HepG2 (cell line): Measurements from ENCODE around the gene CAVIN1. TPM values are rescaled to one million over a fixed set of nuclear protein-coding genes. Genes with fewer than 3 reads are reported as not detected.

Experiments
- ATAC-seq: fragments of 200-7000 bp; cut with Tn5 transposase; 3 replicates; pipeline ENCODE4 v1.9.1; 2020; ENCODE audit warnings: mild to moderate bottlenecking, moderate library complexity
- BruUV-seq: library from RNA; stranded (reverse); fragments of 400-500 nt; replicated peaks from 2 replicates; lab custom pipeline; 2021; lab: Mats Ljungman, UMichigan
- CTCF ChIA-PET: fragments of 300-600 bp; formaldehyde crosslinking; extraction: SDS; loops from one replicate; lab custom pipeline; 2021; ENCODE audit warnings: low total read pairs, inconsistent platforms, low intra/inter-chr PET ratio; lab: Yijun Ruan, JAX
- POLR2A ChIA-PET: fragments of 350-600 bp; sonication (Branson Sonifier 250); formaldehyde crosslinking; loops from one replicate; lab custom pipeline; 2020; ENCODE audit warnings: antibody characterized with exemption, inconsistent platforms; lab: Yijun Ruan, JAX
- DNase-seq: peaks from one replicate; pipeline ENCODE4 v3.0.0-alpha.2; 2015; ENCODE audit warnings: low spot score
- FAIRE-seq: peaks from 3 replicates; lab custom pipeline; 2011; peaks lifted over from hg19 to GRCh38; lab: Jason Lieb, UNC
- H2AFZ ChIP-seq: one replicate; pipeline ENCODE4 v1.6.1; 2011; ENCODE audit warnings: low read length, inconsistent platforms
- H3K27ac ChIP-seq: fragments of 300-600 bp; 3 replicates; pipeline ENCODE4 v1.8.0; 2011; ENCODE audit warnings: mixed run types, mild to moderate bottlenecking, mixed read lengths, low read length, inconsistent platforms; ENCODE audit not compliant: insufficient read depth; ENCODE audit errors: extremely low read length
- H3K27me3 ChIP-seq, 2 experiments: fragments of 200-600 bp in 1 of 2; 2 replicates in 1 of 2; 3 replicates in 1 of 2; pipeline versions ENCODE4 v1.6.0 to v1.8.0; 2011; ENCODE audit warnings: low read length in 2 of 2, mild to moderate bottlenecking in 2 of 2, moderate library complexity in 2 of 2, inconsistent platforms in 1 of 2; ENCODE audit not compliant: insufficient read depth in 2 of 2, control insufficient read depth in 1 of 2
- H3K36me3 ChIP-seq, 2 experiments: fragments of 200-600 bp in 1 of 2; replicated peaks in 1 of 2; 2 replicates in 1 of 2; 3 replicates in 1 of 2; pipeline versions ENCODE4 v1.5.1 to v1.8.0; 2011; ENCODE audit warnings: low read length in 2 of 2, inconsistent platforms in 1 of 2; ENCODE audit not compliant: insufficient read depth in 2 of 2, control insufficient read depth in 1 of 2
- H3K4me1 ChIP-seq: 2 replicates; pipeline ENCODE4 v1.5.1; 2012; ENCODE audit warnings: low read length, inconsistent platforms; ENCODE audit not compliant: insufficient read depth
- H3K4me2 ChIP-seq: 2 replicates; pipeline ENCODE4 v1.6.0; 2011; ENCODE audit warnings: low read depth, low read length, inconsistent platforms
- H3K4me3 ChIP-seq, 3 experiments: fragments of 200-600 bp in 1 of 3; sonication (generic), shearing (Covaris generic) in 1 of 3; replicated peaks in 1 of 3; 2 replicates each; pipeline ENCODE4 v1.5.1; 2011 to 2016; ENCODE audit warnings: low read length in 3 of 3, inconsistent platforms in 2 of 3, low read depth in 2 of 3, mild to moderate bottlenecking in 2 of 3, control low read depth in 1 of 3, mixed read lengths in 1 of 3; ENCODE audit not compliant: insufficient read depth in 1 of 3
- H3K79me2 ChIP-seq: one replicate; pipeline ENCODE4 v1.6.1; 2011; ENCODE audit warnings: low read length, inconsistent platforms; ENCODE audit not compliant: insufficient read depth
- H3K9ac ChIP-seq: 2 replicates; pipeline ENCODE4 v1.6.0; 2011; ENCODE audit warnings: mild to moderate bottlenecking, low read depth, low read length, inconsistent platforms; ENCODE audit not compliant: insufficient read depth
- H3K9me3 ChIP-seq: 2 replicates; pipeline ENCODE4 v1.5.1; 2012; ENCODE audit warnings: mild to moderate bottlenecking, low read length
- H4K20me1 ChIP-seq: 2 replicates; pipeline ENCODE4 v1.6.0; 2011; ENCODE audit warnings: inconsistent platforms, mild to moderate bottlenecking, low read length, moderate library complexity; ENCODE audit not compliant: insufficient read depth
- KAT2B ChIP-seq: fragments of 150-350 bp; IDR thresholded peaks from 2 replicates; pipeline ENCODE4 v1.6.1; 2014; ENCODE audit warnings: low read depth, low read length, borderline replicate concordance
- KAT8 ChIP-seq: IDR thresholded peaks from 2 replicates; pipeline ENCODE4 v1.6.1; 2016; ENCODE audit warnings: missing genetic modification reagents, missing compliant biosample characterization
- MIER3 ChIP-seq: IDR thresholded peaks from 2 replicates; pipeline ENCODE4 v1.6.1; 2016; ENCODE audit warnings: missing compliant biosample characterization, borderline replicate concordance
- PCBP2 ChIP-seq: fragments of 200-400 bp; formaldehyde crosslinking; optimal IDR thresholded peaks from 2 replicates; pipeline ENCODE3; 2018; ENCODE audit warnings: low read length, low read depth; ENCODE audit not compliant: poor library complexity, severe bottlenecking
- TEAD2 ChIP-seq: sonication (generic); formaldehyde crosslinking; IDR thresholded peaks from 2 replicates; pipeline ENCODE4 v1.9.0; 2021; ENCODE audit warnings: missing genetic modification reagents
- THAP11 ChIP-seq: IDR thresholded peaks from 2 replicates; pipeline ENCODE4 v1.6.1; 2016; ENCODE audit warnings: missing biosample characterization, missing genetic modification reagents
- ZNF382 ChIP-seq: sonication (generic); formaldehyde crosslinking; IDR thresholded peaks from 2 replicates; pipeline ENCODE4 v1.5.0; 2020; ENCODE audit warnings: missing genetic modification reagents, mild to moderate bottlenecking, borderline replicate concordance
- ZNF451 ChIP-seq: sonication (generic); formaldehyde crosslinking; IDR thresholded peaks from 2 replicates; pipeline ENCODE4 v1.5.0; 2020; ENCODE audit warnings: mild to moderate bottlenecking, missing genetic modification reagents
- ZNF510 ChIP-seq: sonication (generic); formaldehyde crosslinking; IDR thresholded peaks from 2 replicates; pipeline ENCODE4 v1.4.0; 2020; ENCODE audit warnings: low read depth, mild to moderate bottlenecking, missing genetic modification reagents
- ZNF644 ChIP-seq: IDR thresholded peaks from 2 replicates; pipeline ENCODE4 v1.6.1; 2016; ENCODE audit warnings: low read depth
- ZNF709 ChIP-seq: sonication (generic); formaldehyde crosslinking; IDR thresholded peaks from 2 replicates; pipeline ENCODE4 v1.5.0; 2020; ENCODE audit warnings: mild to moderate bottlenecking, missing genetic modification reagents
- WGBS: methylation state at CpG from one replicate; pipeline ENCODE4 v1.1.6; 2017; ENCODE audit warnings: low lambda C conversion rate; 5-methylcytosine and 5-hydroxymethylcytosine counted together
- in situ Hi-C: cut with HindIII; loops from 2 replicates; pipeline ENCODE4 v1.10.0; 2017; ENCODE audit warnings: low pct_unique_long_range_greater_than_20kb; ENCODE audit not compliant: extremely low pct_ligation_motif_present
- intact Hi-C: fragments of 100-400 bp; cut with micrococcal nuclease; formaldehyde crosslinking; loops from one replicate; pipeline ENCODE4 v1.10.0; 2022; ENCODE audit not compliant: unreplicated experiment
- polyA plus RNA-seq, 8 experiments: library from polyadenylated mRNA; depleted of rRNA in 3 of 8; stranded (reverse) in 7 of 8; unstranded in 1 of 8; fragments of >200 nt; fragmentation: Illumina TruSeq in 4 of 8; extraction: Trizol in 4 of 8; gene quantifications; 2 replicates each; pipeline versions ENCODE4 v1.2.1 to v1.2.3, GENCODE V29; 2011 to 2016; ENCODE audit warnings: low read depth in 4 of 8, missing spikeins in 1 of 8, mixed read lengths in 1 of 8; ENCODE audit not compliant: insufficient read depth in 1 of 8
- total RNA-seq, 5 experiments: library from RNA; depleted of rRNA; stranded (reverse); fragments of >200 nt; fragmentation: Illumina TruSeq; extraction: Trizol; gene quantifications; 2 replicates each; pipeline ENCODE4 v1.2.3, GENCODE V29; 2016; ENCODE audit warnings: low read depth in 1 of 5
- TF ChIP-seq, protein P1 (sequence below): sonication (generic); formaldehyde crosslinking; IDR thresholded peaks from 2 replicates; pipeline ENCODE4 v1.4.0; 2020; ENCODE audit warnings: missing genetic modification reagents, borderline replicate concordance

The CAVIN1 gene
- total and polyA plus RNA-seq, 2 of the 13 experiments (the other 11 are each of a cell fraction or from before 2014, with no cell fraction given): 15.9 to 25.5 TPM

DNA sequence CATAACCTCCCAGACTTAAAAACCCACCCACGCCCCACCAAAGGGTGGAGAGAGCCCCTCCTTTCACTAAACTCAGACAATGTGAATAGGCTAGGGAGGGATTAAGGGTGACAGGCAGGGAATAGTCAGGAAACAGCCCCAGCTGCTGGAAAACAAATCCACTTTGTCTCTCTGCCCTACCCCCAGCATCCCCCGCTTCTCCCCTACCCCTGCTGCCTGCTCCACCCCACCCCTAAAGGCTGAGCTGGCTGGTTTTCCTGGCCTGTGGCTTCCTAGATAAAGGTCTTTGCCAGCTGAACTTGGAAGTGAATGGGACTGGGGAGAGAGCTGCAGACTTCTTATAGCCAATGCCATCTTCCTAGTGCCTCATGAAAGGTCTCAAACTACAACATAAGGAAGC is 15.0 kb downstream of the CAVIN1 start:
- FAIRE-seq: no peak
- in situ Hi-C loops: no loop called here

DNA sequence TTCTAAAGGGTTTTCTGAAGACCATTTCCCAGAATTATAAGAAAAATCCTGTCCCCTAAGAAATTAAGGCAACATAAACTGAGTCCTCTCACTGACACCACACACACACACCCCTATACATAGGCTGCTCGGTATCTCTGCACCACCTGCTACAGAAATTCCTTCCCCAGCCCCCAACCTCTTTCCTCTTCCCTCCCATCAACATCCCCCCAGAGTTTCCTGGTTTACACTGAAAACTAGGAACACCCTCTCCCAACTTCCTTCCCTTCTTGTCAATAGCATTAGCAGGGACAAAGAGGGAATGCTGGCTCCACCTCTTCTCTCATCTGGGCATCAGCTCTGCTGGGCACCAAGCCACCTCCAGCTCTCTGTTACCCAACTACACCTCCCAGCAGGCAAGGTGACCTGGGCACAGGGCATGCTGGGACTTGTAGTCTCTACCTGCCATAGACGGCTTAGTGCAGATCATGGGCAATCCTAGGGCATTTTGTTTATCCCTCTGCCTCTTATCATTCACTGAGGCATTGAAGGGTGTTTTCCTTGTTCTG is 15.7 kb downstream of the CAVIN1 start:
- POLR2A ChIA-PET: interaction anchor here (0.6 to 3.0 kb wide), 6 partner anchors 9 to 185 kb away, joined by 3 to 20 read pairs (median 4); partner anchors contain the start of genes CAVIN1 and STAT3
- peak; percentile 63 for DNase-seq
- H3K4me1 ChIP-seq: 0 out of 2 replicates have a peak, but pooled peaks cover 8% of the 10 kb centered on the region
- no peak for TF ChIP-seq ZNF644 (CRISPR knock-in tag)
- peak; percentile 99 for TF ChIP-seq THAP11
- TF ChIP-seq ZNF451: no peak
- TF ChIP-seq TEAD2 (CRISPR knock-in tag): no peak
- TF ChIP-seq KAT2B: no peak
- TF ChIP-seq MIER3: 0 out of 2 replicates have a peak, but pooled peaks have one; percentile 43
- TF ChIP-seq ZNF510 (CRISPR knock-in tag): no peak
- 0 out of 2 replicates have a peak, but pooled peaks have one; percentile 13 for TF ChIP-seq KAT8
- TF ChIP-seq ZNF382 (CRISPR knock-in tag): no peak
- TF ChIP-seq PCBP2: no peak

More for the DNA sequence above, 15.0 kb downstream of the CAVIN1 start:
- H3K4me2 ChIP-seq: no peak overlapping the region
- ChIA-PET CTCF (interaction anchor here (1.2 to 6.6 kb wide), 2 partner anchors 85 to 109 kb away, joined by 3 to 163 read pairs; no protein-coding TSS in a partner anchor), POLR2A (interaction anchor here (3.0 kb wide), 1 partner anchor 20 kb away, joined by 20 read pairs; the partner anchor contains the start of gene STAT3)
- no peaks in the 10 kb centered on the region for H3K9me3 ChIP-seq
- 0 out of 2 replicates have a peak, but pooled peaks cover 8% of the 10 kb centered on the region for H3K4me1 ChIP-seq
- no peak overlapping the region for H3K4me3 ChIP-seq
- WGBS: 92% methylated on average over 2 of the region's 2 CpGs
- intact Hi-C loops: no loop called here
- no peak overlapping the region for H3K9ac ChIP-seq
- no peak for DNase-seq
- H4K20me1 ChIP-seq: no peaks in the 10 kb centered on the region
- H3K27me3 ChIP-seq: no peaks in the 10 kb centered on the region
- H3K79me2 ChIP-seq: no peaks in the 10 kb centered on the region
- TF ChIP-seq ZNF709: no peak
- TF ChIP-seq, protein P1, sequence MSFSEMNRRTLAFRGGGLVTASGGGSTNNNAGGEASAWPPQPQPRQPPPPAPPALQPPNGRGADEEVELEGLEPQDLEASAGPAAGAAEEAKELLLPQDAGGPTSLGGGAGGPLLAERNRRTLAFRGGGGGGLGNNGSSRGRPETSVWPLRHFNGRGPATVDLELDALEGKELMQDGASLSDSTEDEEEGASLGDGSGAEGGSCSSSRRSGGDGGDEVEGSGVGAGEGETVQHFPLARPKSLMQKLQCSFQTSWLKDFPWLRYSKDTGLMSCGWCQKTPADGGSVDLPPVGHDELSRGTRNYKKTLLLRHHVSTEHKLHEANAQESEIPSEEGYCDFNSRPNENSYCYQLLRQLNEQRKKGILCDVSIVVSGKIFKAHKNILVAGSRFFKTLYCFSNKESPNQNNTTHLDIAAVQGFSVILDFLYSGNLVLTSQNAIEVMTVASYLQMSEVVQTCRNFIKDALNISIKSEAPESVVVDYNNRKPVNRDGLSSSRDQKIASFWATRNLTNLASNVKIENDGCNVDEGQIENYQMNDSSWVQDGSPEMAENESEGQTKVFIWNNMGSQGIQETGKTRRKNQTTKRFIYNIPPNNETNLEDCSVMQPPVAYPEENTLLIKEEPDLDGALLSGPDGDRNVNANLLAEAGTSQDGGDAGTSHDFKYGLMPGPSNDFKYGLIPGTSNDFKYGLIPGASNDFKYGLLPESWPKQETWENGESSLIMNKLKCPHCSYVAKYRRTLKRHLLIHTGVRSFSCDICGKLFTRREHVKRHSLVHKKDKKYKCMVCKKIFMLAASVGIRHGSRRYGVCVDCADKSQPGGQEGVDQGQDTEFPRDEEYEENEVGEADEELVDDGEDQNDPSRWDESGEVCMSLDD (CRISPR knock-in tag): no peak
- TF ChIP-seq, all 625 proteins: peak for 0
- BruUV-seq: no TSS peak
- Histone ChIP-seq H3K27ac (no peak overlapping the region), H2AFZ (no peak overlapping the region), H3K36me3 (peaks cover 10 to 15% of the 10 kb centered on the region in 2 experiments)
- no peak for ATAC-seq

More for the DNA sequence above, 15.7 kb downstream of the CAVIN1 start:
- no peaks in the 10 kb centered on the region for H3K9me3 ChIP-seq
- H3K4me2 ChIP-seq: no peak overlapping the region
- no peak overlapping the region for H3K27ac ChIP-seq
- no peaks in the 10 kb centered on the region for H4K20me1 ChIP-seq
- ATAC-seq: peak; percentile 82
- H2AFZ ChIP-seq: no peak overlapping the region
- 43% methylated on average over 2 of the region's 2 CpGs for WGBS
- H3K9ac ChIP-seq: no peak overlapping the region
- CTCF ChIA-PET: interaction anchor here (1.2 to 6.6 kb wide), 2 partner anchors 84 to 110 kb away, joined by 3 to 163 read pairs; no protein-coding TSS in a partner anchor
- peaks cover 10 to 15% of the 10 kb centered on the region in 2 experiments for H3K36me3 ChIP-seq
- H3K4me3 ChIP-seq: no peak overlapping the region
- FAIRE-seq: peak; percentile 64
- BruUV-seq: no TSS peak
- in situ Hi-C loops: no loop called here
- intact Hi-C loops: no loop called here
- H3K27me3 ChIP-seq: no peaks in the 10 kb centered on the region
- H3K79me2 ChIP-seq: no peaks in the 10 kb centered on the region
